ENCODE data around the gene MBOAT1. TPM values are rescaled to one million over a fixed set of nuclear protein-coding genes. Genes with fewer than 3 reads are reported as not detected.

Gene MBOAT1
- polyA plus RNA-seq, 1 experiment, result 2.7 TPM

- Histone ChIP-seq H3K27me3 (ENCODE audit: control insufficient read depth, insufficient read depth, low read length) (no peaks in the 10 kb centered on the region), H3K4me3 (ENCODE audit: low read depth, low read length) (no peak overlapping the region), H3K36me3 (ENCODE audit: control insufficient read depth, insufficient read depth, low read length) (no peaks in the 10 kb centered on the region)
- POLR2A ChIA-PET, result no interaction called here
- TF ChIP-seq, protein P1, sequence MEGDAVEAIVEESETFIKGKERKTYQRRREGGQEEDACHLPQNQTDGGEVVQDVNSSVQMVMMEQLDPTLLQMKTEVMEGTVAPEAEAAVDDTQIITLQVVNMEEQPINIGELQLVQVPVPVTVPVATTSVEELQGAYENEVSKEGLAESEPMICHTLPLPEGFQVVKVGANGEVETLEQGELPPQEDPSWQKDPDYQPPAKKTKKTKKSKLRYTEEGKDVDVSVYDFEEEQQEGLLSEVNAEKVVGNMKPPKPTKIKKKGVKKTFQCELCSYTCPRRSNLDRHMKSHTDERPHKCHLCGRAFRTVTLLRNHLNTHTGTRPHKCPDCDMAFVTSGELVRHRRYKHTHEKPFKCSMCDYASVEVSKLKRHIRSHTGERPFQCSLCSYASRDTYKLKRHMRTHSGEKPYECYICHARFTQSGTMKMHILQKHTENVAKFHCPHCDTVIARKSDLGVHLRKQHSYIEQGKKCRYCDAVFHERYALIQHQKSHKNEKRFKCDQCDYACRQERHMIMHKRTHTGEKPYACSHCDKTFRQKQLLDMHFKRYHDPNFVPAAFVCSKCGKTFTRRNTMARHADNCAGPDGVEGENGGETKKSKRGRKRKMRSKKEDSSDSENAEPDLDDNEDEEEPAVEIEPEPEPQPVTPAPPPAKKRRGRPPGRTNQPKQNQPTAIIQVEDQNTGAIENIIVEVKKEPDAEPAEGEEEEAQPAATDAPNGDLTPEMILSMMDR (IDR thresholded peaks at IDR 0.05; ENCODE audit: insufficient read depth, low read depth, low read length), result no peak
- CTCF ChIA-PET, result interaction anchor here (1.0 kb wide), 1 partner anchor 113 kb away, joined by 3 read pairs; no protein-coding TSS in a partner anchor
- DNase-seq (ENCODE audit: low read depth), result no peak
These were observed 24.8 kb upstream of the MBOAT1 start for GRCh38 chr6:20236909-20237600.

GRCh38 chr6:20236344-20236743, 24.1 kb upstream of the MBOAT1 start:
- ChIA-PET POLR2A (no interaction called here), CTCF (no interaction called here)
- TF ChIP-seq, protein P1 (IDR thresholded peaks at IDR 0.05; ENCODE audit: insufficient read depth, low read depth, low read length), result no peak
- Histone ChIP-seq H3K36me3 (ENCODE audit: control insufficient read depth, insufficient read depth, low read length) (no peaks in the 10 kb centered on the region), H3K27me3 (ENCODE audit: control insufficient read depth, insufficient read depth, low read length) (no peaks in the 10 kb centered on the region), H3K4me3 (ENCODE audit: low read depth, low read length) (no peak overlapping the region)
- DNase-seq (ENCODE audit: low read depth), result no peak

- TF ChIP-seq, protein P1 (IDR thresholded peaks at IDR 0.05; ENCODE audit: insufficient read depth, low read depth, low read length), result no peak
- CTCF ChIA-PET, result no interaction called here
- Histone ChIP-seq H3K4me3 (ENCODE audit: low read depth, low read length) (no peak overlapping the region), H3K27me3 (ENCODE audit: control insufficient read depth, insufficient read depth, low read length) (no peaks in the 10 kb centered on the region), H3K36me3 (ENCODE audit: control insufficient read depth, insufficient read depth, low read length) (no peaks in the 10 kb centered on the region)
- POLR2A ChIA-PET, result no interaction called here
- DNase-seq (ENCODE audit: low read depth), result no peak
These were observed 22.8 kb upstream of the MBOAT1 start for GRCh38 chr6:20235041-20235440.

GRCh38 chr6:20234136-20234535, 21.9 kb upstream of the MBOAT1 start:
- TF ChIP-seq, protein P1 (IDR thresholded peaks at IDR 0.05; ENCODE audit: insufficient read depth, low read depth, low read length), result no peak
- POLR2A ChIA-PET, result no interaction called here
- no peaks in the 10 kb centered on the region for H3K27me3 ChIP-seq (ENCODE audit: control insufficient read depth, insufficient read depth, low read length)
- CTCF ChIA-PET, result no interaction called here
- no peak overlapping the region for H3K4me3 ChIP-seq (ENCODE audit: low read depth, low read length)
- no peaks in the 10 kb centered on the region for H3K36me3 ChIP-seq (ENCODE audit: control insufficient read depth, insufficient read depth, low read length)
- no peak for DNase-seq (ENCODE audit: low read depth)

DNA sequence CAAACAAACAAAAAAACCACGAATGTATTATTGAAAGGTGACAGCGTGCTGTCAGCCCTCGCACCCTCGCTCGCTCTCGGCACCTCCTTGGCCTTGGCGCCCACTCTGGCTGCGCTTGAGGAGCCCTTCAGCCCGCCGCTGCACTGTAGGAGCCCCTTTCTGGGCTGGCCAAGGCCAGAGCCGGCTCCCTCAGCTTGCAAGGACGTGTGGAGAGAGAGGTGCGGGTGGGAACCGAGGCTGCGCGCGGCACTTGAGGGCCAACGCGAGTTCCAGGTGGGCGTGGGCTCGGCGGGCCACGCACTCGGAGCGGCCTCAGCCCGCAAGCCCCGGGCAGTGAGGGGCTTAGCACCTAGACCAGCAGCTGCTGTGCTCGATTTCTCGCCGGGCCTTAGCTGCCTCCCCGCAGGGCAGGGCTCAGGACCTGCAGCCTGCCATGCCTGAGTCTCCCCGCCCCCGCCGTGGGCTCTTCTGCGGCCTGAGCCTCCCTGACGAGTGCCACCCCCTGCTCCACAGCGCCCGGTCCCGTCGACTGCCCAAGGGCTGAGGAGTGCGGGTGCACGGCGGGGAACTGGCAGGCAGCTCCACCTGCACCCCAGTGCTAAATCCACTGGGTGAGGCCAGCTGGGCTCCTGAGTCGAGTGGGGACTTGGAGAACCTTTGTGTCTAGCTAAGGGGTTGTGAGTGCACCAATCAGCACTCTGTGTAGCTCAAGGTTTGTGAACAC, 20.9 kb upstream of the MBOAT1 start:
- Histone ChIP-seq H3K27me3 (ENCODE audit: control insufficient read depth, insufficient read depth, low read length) (no peaks in the 10 kb centered on the region), H3K36me3 (ENCODE audit: control insufficient read depth, insufficient read depth, low read length) (no peaks in the 10 kb centered on the region), H3K4me3 (ENCODE audit: low read depth, low read length) (no peak overlapping the region)
- TF ChIP-seq, protein P1 (IDR thresholded peaks at IDR 0.05; ENCODE audit: insufficient read depth, low read depth, low read length), result no peak
- CTCF ChIA-PET, result no interaction called here
- no peak for DNase-seq (ENCODE audit: low read depth)
- POLR2A ChIA-PET, result no interaction called here

All from BJ (cell line).